ENCODE measurements around the gene PRSS38.
"Not testable (repeated sequence)": the region's sequence is repeated elsewhere in the genome, so short reads cannot be mapped to it uniquely, and the experiment has no call there.

- TF ChIP-seq POLR2A (IDR thresholded peaks at IDR 0.05; ENCODE audit: low read depth, low read length); POLR2AphosphoS5 (IDR thresholded peaks at IDR 0.05; ENCODE audit: insufficient read depth, low read depth, low read length); EZH2 (IDR thresholded peaks at IDR 0.05; ENCODE audit: borderline replicate concordance, low read depth, low read length, severe bottlenecking); MYC (IDR thresholded peaks at IDR 0.05; ENCODE audit: low read depth, low read length); JUN (IDR thresholded peaks at IDR 0.05; ENCODE audit: borderline replicate concordance, insufficient read depth, insufficient read length, low read depth); FOS (IDR thresholded peaks at IDR 0.05; ENCODE audit: borderline replicate concordance, insufficient read depth, low read length); GATA2 (IDR thresholded peaks at IDR 0.05; ENCODE audit: insufficient read depth, insufficient read length, low read depth, low read length): not testable (repeated sequence)
- TF ChIP-seq, protein P1, sequence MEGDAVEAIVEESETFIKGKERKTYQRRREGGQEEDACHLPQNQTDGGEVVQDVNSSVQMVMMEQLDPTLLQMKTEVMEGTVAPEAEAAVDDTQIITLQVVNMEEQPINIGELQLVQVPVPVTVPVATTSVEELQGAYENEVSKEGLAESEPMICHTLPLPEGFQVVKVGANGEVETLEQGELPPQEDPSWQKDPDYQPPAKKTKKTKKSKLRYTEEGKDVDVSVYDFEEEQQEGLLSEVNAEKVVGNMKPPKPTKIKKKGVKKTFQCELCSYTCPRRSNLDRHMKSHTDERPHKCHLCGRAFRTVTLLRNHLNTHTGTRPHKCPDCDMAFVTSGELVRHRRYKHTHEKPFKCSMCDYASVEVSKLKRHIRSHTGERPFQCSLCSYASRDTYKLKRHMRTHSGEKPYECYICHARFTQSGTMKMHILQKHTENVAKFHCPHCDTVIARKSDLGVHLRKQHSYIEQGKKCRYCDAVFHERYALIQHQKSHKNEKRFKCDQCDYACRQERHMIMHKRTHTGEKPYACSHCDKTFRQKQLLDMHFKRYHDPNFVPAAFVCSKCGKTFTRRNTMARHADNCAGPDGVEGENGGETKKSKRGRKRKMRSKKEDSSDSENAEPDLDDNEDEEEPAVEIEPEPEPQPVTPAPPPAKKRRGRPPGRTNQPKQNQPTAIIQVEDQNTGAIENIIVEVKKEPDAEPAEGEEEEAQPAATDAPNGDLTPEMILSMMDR (IDR thresholded peaks at IDR 0.05; ENCODE audit: extremely low read depth in 1 of 2, insufficient read depth in 1 of 2, low read depth in 1 of 2, low read length in 2 of 2) = not testable (repeated sequence)
- TF ChIP-seq, protein P2, sequence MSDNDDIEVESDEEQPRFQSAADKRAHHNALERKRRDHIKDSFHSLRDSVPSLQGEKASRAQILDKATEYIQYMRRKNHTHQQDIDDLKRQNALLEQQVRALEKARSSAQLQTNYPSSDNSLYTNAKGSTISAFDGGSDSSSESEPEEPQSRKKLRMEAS (IDR thresholded peaks at IDR 0.05; ENCODE audit: insufficient read depth, insufficient read length) = not testable (repeated sequence)
Measured at GRCh38 chr1:227877810-227878209, 62.3 kb downstream of the PRSS38 start.
